Adrenal gland (tissue), 12 donors: ENCODE data around the gene CACNA1A. TPM values are rescaled to one million over a fixed set of nuclear protein-coding genes. Genes with fewer than 3 reads are reported as not detected.

Experiments used
- DNase-seq, 7 donors: peaks; one replicate each; pipeline ENCODE4 v3.0.0-alpha.2; 2019 to 2020
- H3K27ac ChIP-seq, 5 donors: fragments of 200-600 bp; sonication (generic) in 4 of 5; 1 replicate in 3 of 5; 2 replicates in 2 of 5; pipeline versions ENCODE4 v1.5.1 to v1.8.0; 2016 to 2020; ENCODE audit warnings: mild to moderate bottlenecking in 1 of 5
- H3K27me3 ChIP-seq: fragments of 200-600 bp; 2 replicates; pipeline ENCODE4 v1.8.0; 2021
- H3K36me3 ChIP-seq, 2 donors: fragments of 200-600 bp; replicated peaks in 1 of 2; 1 replicate in 1 of 2; 2 replicates in 1 of 2; pipeline versions ENCODE4 v1.5.1 to v1.8.0; 2018 to 2022
- H3K4me1 ChIP-seq, 2 donors: fragments of 200-600 bp; replicated peaks in 1 of 2; 1 replicate in 1 of 2; 2 replicates in 1 of 2; pipeline versions ENCODE4 v1.5.1 to v1.8.0; 2018 to 2021
- H3K4me3 ChIP-seq, 4 donors: fragments of 200-600 bp; sonication (generic) in 3 of 4; one replicate each; pipeline ENCODE4 v1.5.1; 2016 to 2018
- H3K9me3 ChIP-seq, 3 donors: fragments of 200-600 bp; sonication (generic) in 1 of 3; replicated peaks in 1 of 3; 1 replicate in 2 of 3; 2 replicates in 1 of 3; pipeline versions ENCODE4 v1.5.1 to v1.8.0; 2016 to 2021
- CTCF ChIP-seq, 6 experiments: fragments of 450-650 bp in 4 of 6; fragments of 200-600 bp in 2 of 6; sonication (generic) in 1 of 6; IDR thresholded peaks; 1 replicate in 5 of 6; 2 replicates in 1 of 6; pipeline versions ENCODE4 v1.5.1 to v1.8.0; 2016 to 2021; ENCODE audit warnings: antibody characterized with exemption in 6 of 6, mild to moderate bottlenecking in 2 of 6, moderate library complexity in 1 of 6
- POLR2A ChIP-seq, 2 donors: fragments of 450-650 bp; IDR thresholded peaks; one replicate each; pipeline ENCODE4 v1.6.1; 2017; ENCODE audit warnings: antibody characterized with exemption in 2 of 2, mild to moderate bottlenecking in 2 of 2, moderate library complexity in 1 of 2
- WGBS, 4 donors: extraction: QIAGEN DNeasy Blood & Tissue Kit in 2 of 4; methylation state at CpG; one replicate each; pipeline versions ENCODE4 v1.1.5 to v1.1.7; 2013 to 2017; 5-methylcytosine and 5-hydroxymethylcytosine counted together
- intact Hi-C, 2 donors: fragments of 100-400 bp; cut with DNase I; formaldehyde crosslinking; loops; one replicate each; pipeline versions ENCODE4 v1.14.1 to v1.15.0; 2022 to 2023
- polyA plus RNA-seq, 3 donors: library from polyadenylated mRNA; stranded (reverse); fragments of 200-250 nt in 2 of 3; fragments of 350-450 nt in 1 of 3; fragmentation: Illumina TruSeq in 1 of 3; extraction: RNeasy Lipid Tissue Mini Kit (QIAGEN cat#74804) in 1 of 3; gene quantifications; one replicate each; pipeline ENCODE4 v1.2.3, GENCODE V29; 2013 to 2014
- total RNA-seq, 9 donors: library from RNA; depleted of rRNA in 4 of 9; stranded (reverse); fragments of >200 nt in 4 of 9; fragments of 120-200 nt in 1 of 9; fragmentation: NEBNext Ultra II Directional in 1 of 9; extraction: Animal tissue kit (Norgen Biotek cat#: 25700) in 1 of 9; gene quantifications; one replicate each; pipeline versions ENCODE4 v1.1.0 to v1.2.4, GENCODE V29; 2013 to 2023
- donor health status: healthy with polysubstance abuse.
- donor health status: Bipolar disorder and iron deficiency.
- donor health status: DM: yes; HTN: yes; CAD: no.
- donor health status: DM: no; HTN: no; CAD: no.
- donor health status: DM: no; HTN: no; CAD: no.
- donor health status: DM: yes; HTN: yes; CAD: no.

CACNA1A gene
- total and polyA plus RNA-seq, 12 donors = 0.28 to 35.4 (median 2.8) TPM; not detected in 1

DNA sequence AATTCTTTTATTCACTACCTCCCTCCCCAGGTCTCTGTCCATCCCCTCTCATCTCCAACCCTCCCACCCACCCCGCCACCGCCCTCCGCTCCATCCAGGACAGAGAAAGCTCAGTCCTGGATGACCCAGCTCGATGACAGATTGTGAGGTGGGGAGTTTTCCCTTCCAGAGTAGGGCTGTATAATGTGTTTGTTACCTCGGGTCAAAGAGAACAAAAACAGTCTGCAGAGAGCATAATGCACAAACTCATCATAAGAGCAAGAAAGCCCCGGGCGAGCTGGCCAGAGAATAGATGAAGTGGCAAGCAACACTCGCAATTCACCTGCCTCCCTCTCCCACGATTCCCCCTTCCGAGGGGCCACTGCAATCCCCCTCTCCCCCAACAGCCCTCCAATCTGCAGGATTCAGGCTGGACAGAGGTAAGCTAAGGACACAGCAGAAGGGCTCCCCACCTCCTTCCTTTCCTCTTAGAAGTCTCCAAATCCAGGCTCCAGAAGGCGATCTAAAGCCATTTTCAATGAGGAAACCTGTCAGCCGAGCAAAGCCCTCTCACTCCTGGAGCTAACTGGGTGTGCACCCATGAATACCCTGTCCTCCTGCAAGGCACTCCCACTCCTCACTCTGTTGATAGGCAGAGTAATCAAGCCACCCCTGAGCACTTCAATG is 2.6 kb downstream of the CACNA1A start:
- TF ChIP-seq POLR2A (IDR thresholded peaks at IDR 0.05) (no peak), CTCF (IDR thresholded peaks at IDR 0.05) (no peak)
- no peaks in the 10 kb centered on the region for H3K4me1 ChIP-seq
- peaks cover 27% of the 10 kb centered on the region for H3K27me3 ChIP-seq
- intact Hi-C loops = no loop called here
- DNase-seq = no peak
- H3K27ac ChIP-seq = no peak overlapping the region
- WGBS, 4 donors = 45 to 57% (median 49%) methylated on average over 12 of the region's 12 CpGs
- no peak overlapping the region for H3K4me3 ChIP-seq
- no peaks in the 10 kb centered on the region for H3K36me3 ChIP-seq
- H3K9me3 ChIP-seq = no peaks in the 10 kb centered on the region

DNA sequence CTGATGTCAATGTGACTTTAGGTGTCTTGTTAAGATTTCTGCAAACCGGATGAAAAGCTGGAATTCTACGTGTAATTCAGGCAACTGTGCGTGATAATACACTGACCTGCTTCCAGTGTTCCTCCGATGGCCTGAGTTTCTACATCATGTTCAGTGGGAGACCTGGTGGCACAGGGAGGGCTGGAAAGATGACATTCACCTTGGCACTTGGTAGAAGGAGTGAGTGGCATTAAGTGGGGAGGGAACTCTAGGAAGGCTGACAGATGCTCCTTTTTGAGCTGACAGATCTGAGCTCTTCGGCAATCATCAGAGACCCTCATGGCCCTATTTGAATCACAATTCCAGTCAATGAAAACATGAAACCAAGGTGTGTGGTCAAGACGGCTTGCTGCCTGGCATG is 4.0 kb downstream of the CACNA1A start:
- intact Hi-C loops = no loop called here
- Histone ChIP-seq H3K27me3 (peaks cover 26% of the 10 kb centered on the region), H3K27ac (no peak overlapping the region), H3K4me1 (no peaks in the 10 kb centered on the region), H3K36me3 (no peaks in the 10 kb centered on the region), H3K9me3 (no peaks in the 10 kb centered on the region), H3K4me3 (no peak overlapping the region)
- TF ChIP-seq POLR2A (IDR thresholded peaks at IDR 0.05) = no peak
- TF ChIP-seq CTCF (IDR thresholded peaks at IDR 0.05) = no peak
- WGBS, 4 donors = 78 to 86% (median 85%) methylated on average over 6 of the region's 6 CpGs
- no peak for DNase-seq

GRCh38 chr19:13499692-13500091 is 6.6 kb downstream of the CACNA1A start:
- DNase-seq = no peak
- intact Hi-C loops = no loop called here

More at GRCh38 chr19:13499692-13500091, 6.6 kb downstream of the CACNA1A start:
- Histone ChIP-seq H3K27me3 (peaks cover 6% of the 10 kb centered on the region), H3K4me3 (no peak overlapping the region), H3K9me3 (no peaks in the 10 kb centered on the region), H3K4me1 (no peaks in the 10 kb centered on the region), H3K36me3 (no peaks in the 10 kb centered on the region), H3K27ac (no peak overlapping the region)
- 78 to 90% (median 85%) methylated on average over 8 to 9 of the region's 9 CpGs for WGBS, 4 donors
- TF ChIP-seq CTCF (IDR thresholded peaks at IDR 0.05) (no peak), POLR2A (IDR thresholded peaks at IDR 0.05) (no peak)
